Measurements from ENCODE around the gene NEIL3.

Gene NEIL3

DNA sequence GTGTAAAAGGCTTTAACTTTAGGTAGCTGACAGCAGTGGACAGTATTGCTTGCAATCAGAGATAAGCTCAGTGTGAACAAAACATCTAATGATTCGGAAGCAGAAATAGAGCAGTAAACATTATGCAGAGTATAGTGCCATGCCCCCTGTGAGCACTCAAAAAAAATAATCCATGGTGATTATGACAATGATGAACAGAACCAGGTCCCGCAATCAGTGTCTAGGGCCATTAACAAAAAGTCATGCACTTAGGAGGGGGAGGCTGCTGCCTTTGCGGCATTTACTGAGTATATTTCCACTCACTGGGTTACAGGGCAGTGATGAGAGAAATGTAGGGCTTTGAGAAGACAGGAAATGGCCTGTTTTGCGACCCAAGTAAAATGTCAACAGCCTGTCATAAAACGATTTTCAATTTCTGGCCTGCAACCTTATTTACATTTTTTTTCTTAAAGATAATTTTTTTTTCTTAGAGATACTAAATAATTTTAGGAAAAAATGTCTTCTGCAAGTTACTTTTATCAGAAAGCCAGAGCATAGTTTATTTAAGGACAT lies 27.3 kb upstream of the NEIL3 start:
- TF ChIP-seq, protein P1, sequence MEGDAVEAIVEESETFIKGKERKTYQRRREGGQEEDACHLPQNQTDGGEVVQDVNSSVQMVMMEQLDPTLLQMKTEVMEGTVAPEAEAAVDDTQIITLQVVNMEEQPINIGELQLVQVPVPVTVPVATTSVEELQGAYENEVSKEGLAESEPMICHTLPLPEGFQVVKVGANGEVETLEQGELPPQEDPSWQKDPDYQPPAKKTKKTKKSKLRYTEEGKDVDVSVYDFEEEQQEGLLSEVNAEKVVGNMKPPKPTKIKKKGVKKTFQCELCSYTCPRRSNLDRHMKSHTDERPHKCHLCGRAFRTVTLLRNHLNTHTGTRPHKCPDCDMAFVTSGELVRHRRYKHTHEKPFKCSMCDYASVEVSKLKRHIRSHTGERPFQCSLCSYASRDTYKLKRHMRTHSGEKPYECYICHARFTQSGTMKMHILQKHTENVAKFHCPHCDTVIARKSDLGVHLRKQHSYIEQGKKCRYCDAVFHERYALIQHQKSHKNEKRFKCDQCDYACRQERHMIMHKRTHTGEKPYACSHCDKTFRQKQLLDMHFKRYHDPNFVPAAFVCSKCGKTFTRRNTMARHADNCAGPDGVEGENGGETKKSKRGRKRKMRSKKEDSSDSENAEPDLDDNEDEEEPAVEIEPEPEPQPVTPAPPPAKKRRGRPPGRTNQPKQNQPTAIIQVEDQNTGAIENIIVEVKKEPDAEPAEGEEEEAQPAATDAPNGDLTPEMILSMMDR (IDR thresholded peaks at IDR 0.05): no peak
- H3K36me3 ChIP-seq: no peaks in the 10 kb centered on the region
- intact Hi-C loops (cut with DNase I; ENCODE audit: low total_unique reads): no loop called here
- DNase-seq: no peak
- H3K27ac ChIP-seq: no peak overlapping the region
- no peak overlapping the region for H3K4me3 ChIP-seq
- no peaks in the 10 kb centered on the region for H3K9me3 ChIP-seq
- H3K4me1 ChIP-seq: peaks cover 0 to 4% (median 0%) of the 10 kb centered on the region in 4 donors
- H3K27me3 ChIP-seq: no peaks in the 10 kb centered on the region

DNA sequence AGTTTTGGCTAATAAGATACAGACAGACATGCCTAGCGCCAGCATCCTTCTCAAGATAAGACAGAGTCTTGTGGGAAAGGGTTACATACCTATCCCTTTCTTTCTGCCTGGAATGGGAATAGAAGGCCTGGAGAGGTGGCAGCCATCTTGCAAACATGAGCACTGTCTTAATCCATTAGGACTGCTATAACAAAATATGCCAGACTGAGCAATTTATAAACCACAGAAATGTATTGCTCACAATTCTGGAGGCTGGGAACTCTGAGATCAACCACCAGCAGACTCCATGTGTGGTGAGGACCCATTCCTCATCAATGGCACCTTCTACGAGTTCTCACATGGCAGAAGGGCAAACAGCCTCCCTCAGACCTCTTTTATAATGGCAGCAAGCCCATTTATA lies 26.5 kb upstream of the NEIL3 start:
- H3K4me3 ChIP-seq: no peak overlapping the region
- no peaks in the 10 kb centered on the region for H3K27me3 ChIP-seq
- H3K9me3 ChIP-seq: no peaks in the 10 kb centered on the region
- TF ChIP-seq, protein P1 (IDR thresholded peaks at IDR 0.05): no peak
- no peaks in the 10 kb centered on the region for H3K36me3 ChIP-seq
- no peak for DNase-seq
- H3K4me1 ChIP-seq: peaks cover 0 to 4% (median 0%) of the 10 kb centered on the region in 4 donors
- no peak overlapping the region for H3K27ac ChIP-seq
- intact Hi-C loops (cut with DNase I; ENCODE audit: low total_unique reads): no loop called here

DNA sequence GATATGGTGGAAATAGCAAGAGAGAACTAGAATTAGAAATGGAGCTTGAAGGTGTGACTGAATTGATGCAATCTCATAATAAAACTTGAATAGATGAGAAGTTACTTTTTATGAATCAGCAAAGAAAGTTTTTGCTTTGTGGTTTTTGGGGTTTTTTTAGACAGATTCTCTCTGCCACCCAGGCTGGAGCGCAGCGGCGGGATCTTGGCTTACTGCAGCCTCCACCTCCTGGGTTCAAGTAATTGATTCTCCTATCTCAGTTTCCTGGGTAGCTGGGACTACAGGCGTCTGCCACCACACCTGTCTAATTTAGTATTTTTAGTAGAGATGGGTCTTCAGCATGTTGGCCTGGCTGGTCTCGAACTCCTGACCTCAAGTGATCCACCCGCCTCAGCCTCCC lies 23.7 kb upstream of the NEIL3 start:
- TF ChIP-seq, protein P1 (IDR thresholded peaks at IDR 0.05): no peak
- no peaks in the 10 kb centered on the region for H3K9me3 ChIP-seq
- intact Hi-C loops (cut with DNase I; ENCODE audit: low total_unique reads): no loop called here
- no peak overlapping the region for H3K4me3 ChIP-seq
- no peaks in the 10 kb centered on the region for H3K36me3 ChIP-seq
- no peak for DNase-seq
- H3K27ac ChIP-seq: no peak overlapping the region
- H3K27me3 ChIP-seq: no peaks in the 10 kb centered on the region
- peaks cover 0 to 4% (median 0%) of the 10 kb centered on the region in 4 donors for H3K4me1 ChIP-seq

DNA sequence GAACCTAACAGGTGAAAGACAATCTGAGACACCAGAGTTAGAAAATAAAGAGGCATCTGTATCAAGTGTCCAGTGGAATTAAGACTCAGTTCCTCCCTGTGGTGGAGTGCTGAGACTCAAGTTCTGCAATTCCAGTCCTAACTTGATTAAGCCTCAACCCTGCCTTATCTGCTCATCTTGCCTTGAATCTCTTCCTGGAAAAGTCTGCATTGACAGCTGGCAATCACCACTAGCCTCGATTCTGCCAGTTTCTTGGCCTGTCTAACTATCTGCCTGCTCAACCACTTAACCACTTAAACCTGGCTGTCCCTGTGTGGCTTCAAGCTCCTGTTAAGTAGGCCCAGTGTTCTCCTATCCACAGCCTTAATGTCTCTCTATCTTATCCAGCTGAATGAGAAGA lies 22.4 kb upstream of the NEIL3 start:
- H3K27me3 ChIP-seq: no peaks in the 10 kb centered on the region
- H3K4me1 ChIP-seq: peaks cover 0 to 4% (median 0%) of the 10 kb centered on the region in 4 donors
- no peaks in the 10 kb centered on the region for H3K36me3 ChIP-seq
- no peak for DNase-seq
- intact Hi-C loops (cut with DNase I; ENCODE audit: low total_unique reads): no loop called here
- H3K4me3 ChIP-seq: no peak overlapping the region
- no peak overlapping the region for H3K27ac ChIP-seq
- no peaks in the 10 kb centered on the region for H3K9me3 ChIP-seq
- TF ChIP-seq, protein P1 (IDR thresholded peaks at IDR 0.05): no peak

DNA sequence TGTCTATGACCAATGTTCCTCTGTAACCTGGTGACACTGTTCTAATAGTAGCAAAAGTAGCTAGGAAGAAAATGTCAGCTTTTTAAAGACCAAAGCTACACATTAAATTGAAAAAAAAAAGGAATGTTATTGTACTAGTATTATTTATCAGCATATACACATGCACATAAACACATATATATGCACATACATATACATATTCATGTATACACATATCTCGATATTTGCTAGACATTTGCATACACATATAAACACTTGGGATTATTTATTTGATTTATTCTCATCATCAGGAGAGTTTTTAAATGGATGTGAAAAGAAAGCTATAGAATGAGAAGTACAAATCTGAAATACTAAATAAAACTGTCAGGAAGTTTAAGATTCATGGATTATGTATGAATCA lies 21.3 kb upstream of the NEIL3 start:
- no peak overlapping the region for H3K27ac ChIP-seq
- H3K36me3 ChIP-seq: no peaks in the 10 kb centered on the region
- intact Hi-C loops (cut with DNase I; ENCODE audit: low total_unique reads): no loop called here
- TF ChIP-seq, protein P1 (IDR thresholded peaks at IDR 0.05): no peak
- no peaks in the 10 kb centered on the region for H3K9me3 ChIP-seq
- DNase-seq: no peak
- H3K4me3 ChIP-seq: no peak overlapping the region
- H3K4me1 ChIP-seq: peaks cover 0 to 2% (median 0%) of the 10 kb centered on the region in 4 donors
- H3K27me3 ChIP-seq: no peaks in the 10 kb centered on the region

DNA sequence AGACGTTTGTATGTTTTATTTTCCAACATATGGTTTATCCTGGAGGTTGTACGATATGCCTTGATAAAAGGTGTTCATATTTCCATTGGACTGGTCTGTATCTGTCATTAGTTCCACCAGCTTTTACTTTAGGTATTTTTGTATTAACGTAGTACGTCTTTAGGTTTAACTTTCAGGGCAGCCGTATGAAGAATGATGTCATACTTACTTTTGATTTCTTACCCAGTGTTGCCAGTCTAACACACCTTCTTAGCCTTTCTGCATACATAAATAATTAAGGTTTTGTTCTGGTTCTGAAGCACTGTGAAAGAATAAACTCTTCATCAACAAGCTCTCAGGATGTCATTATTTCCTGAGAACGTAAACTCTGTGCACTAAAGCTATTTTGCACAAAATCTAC lies 18.9 kb upstream of the NEIL3 start:
- TF ChIP-seq, protein P1 (IDR thresholded peaks at IDR 0.05): no peak
- Histone ChIP-seq H3K27me3 (no peaks in the 10 kb centered on the region), H3K4me3 (no peak overlapping the region), H3K36me3 (no peaks in the 10 kb centered on the region), H3K9me3 (no peaks in the 10 kb centered on the region), H3K4me1 (peaks cover 0 to 19% (median 0%) of the 10 kb centered on the region in 4 donors), H3K27ac (no peak overlapping the region)
- intact Hi-C loops (cut with DNase I; ENCODE audit: low total_unique reads): no loop called here
- DNase-seq: no peak

Data from tibial artery (tissue), 4 donors.